Fibroblast of lung (primary cell): Measurements from ENCODE around the gene METRNL. TPM values are rescaled to one million over a fixed set of nuclear protein-coding genes. Genes with fewer than 3 reads are reported as not detected.

Experiments
- DNase-seq, 2 donors: peaks; one replicate each; pipeline versions ENCODE4 v3.0.0 to v3.0.0-alpha.2; 2010; ENCODE audit warnings: low read depth in 2 of 2
- H2AFZ ChIP-seq: 2 replicates; pipeline ENCODE4 v1.5.1; 2012; ENCODE audit warnings: low read length, control low read depth, inconsistent platforms
- H3K27ac ChIP-seq: 2 replicates; pipeline ENCODE4 v1.5.1; 2011; ENCODE audit warnings: low read length, control low read depth; ENCODE audit not compliant: insufficient read depth
- H3K27me3 ChIP-seq: 2 replicates; pipeline ENCODE4 v1.5.1; 2011; ENCODE audit warnings: mild to moderate bottlenecking, low read length; ENCODE audit not compliant: control insufficient read depth, insufficient read depth
- H3K36me3 ChIP-seq: 2 replicates; pipeline ENCODE4 v1.5.1; 2011; ENCODE audit warnings: low read length; ENCODE audit not compliant: control insufficient read depth, insufficient read depth
- H3K4me1 ChIP-seq: 2 replicates; pipeline ENCODE4 v1.5.1; 2011; ENCODE audit warnings: low read length; ENCODE audit not compliant: control insufficient read depth, insufficient read depth; ENCODE audit errors: extremely low read depth
- H3K4me2 ChIP-seq: 2 replicates; pipeline ENCODE4 v1.5.1; 2011; ENCODE audit warnings: low read length, control low read depth; ENCODE audit not compliant: insufficient read depth; ENCODE audit errors: extremely low read depth
- H3K4me3 ChIP-seq, 4 experiments: fragments of 200-600 bp in 1 of 4; sonication (generic) in 1 of 4; replicated peaks in 1 of 4; 2 replicates each; pipeline ENCODE4 v1.5.1; 2011 to 2016; ENCODE audit warnings: low read length in 4 of 4, low read depth in 3 of 4, mild to moderate bottlenecking in 3 of 4, control low read depth in 2 of 4, inconsistent platforms in 1 of 4, mixed read lengths in 1 of 4; ENCODE audit not compliant: insufficient read depth in 1 of 4; ENCODE audit errors: control extremely low read depth in 1 of 4
- H3K79me2 ChIP-seq: 2 replicates; pipeline ENCODE4 v1.5.1; 2012; ENCODE audit warnings: mild to moderate bottlenecking, low read length, inconsistent platforms; ENCODE audit not compliant: control insufficient read depth, insufficient read depth
- H3K9ac ChIP-seq: 2 replicates; pipeline ENCODE4 v1.5.1; 2011; ENCODE audit warnings: mild to moderate bottlenecking, low read length, control low read depth; ENCODE audit not compliant: insufficient read depth
- H3K9me3 ChIP-seq: 2 replicates; pipeline ENCODE4 v1.5.1; 2012; ENCODE audit warnings: low read depth, low read length; ENCODE audit not compliant: control insufficient read depth, insufficient read depth
- H4K20me1 ChIP-seq: 2 replicates; pipeline ENCODE4 v1.5.1; 2011; ENCODE audit warnings: low read length; ENCODE audit not compliant: control insufficient read depth, insufficient read depth; ENCODE audit errors: extremely low read depth
- EZH2 ChIP-seq: IDR thresholded peaks from 2 replicates; pipeline ENCODE4 v1.5.1; 2012; ENCODE audit warnings: low read length, control low read depth, mild to moderate bottlenecking; ENCODE audit errors: missing control alignments
- polyA plus RNA-seq, 2 donors: library from polyadenylated mRNA; depleted of rRNA in 1 of 2; stranded (reverse) in 1 of 2; unstranded in 1 of 2; fragments of >200 nt; gene quantifications; 2 replicates each; pipeline ENCODE4 v1.2.1, GENCODE V29; 2011 to 2012; ENCODE audit warnings: missing spikeins in 1 of 2
- total RNA-seq: library from RNA; depleted of rRNA; stranded (reverse); fragments of >200 nt; gene quantifications from 2 replicates; pipeline ENCODE4 v1.2.1, GENCODE V29; 2014
- TF ChIP-seq, protein P1 (sequence below), 2 donors: IDR thresholded peaks in 1 of 2; conservative IDR thresholded peaks in 1 of 2; 1 replicate in 1 of 2; 2 replicates in 1 of 2; pipeline ENCODE4 v1.5.1; 2011 to 2012; ENCODE audit warnings: low read length in 2 of 2, control low read depth in 1 of 2, inconsistent platforms in 1 of 2, low read depth in 1 of 2, mild to moderate bottlenecking in 1 of 2

METRNL gene
- total and polyA plus RNA-seq, 2 donors (not counting 1 experiment from before 2014, with no cell fraction given) = 27.0 to 120 TPM

GRCh38 chr17:83122834-83123233 lies 43.4 kb downstream of the METRNL start:
- H3K4me3 ChIP-seq = no peak overlapping the region
- H3K27me3 ChIP-seq = no peaks in the 10 kb centered on the region
- no peaks in the 10 kb centered on the region for H3K4me1 ChIP-seq
- H3K79me2 ChIP-seq = no peaks in the 10 kb centered on the region
- H3K4me2 ChIP-seq = no peak overlapping the region
- no peaks in the 10 kb centered on the region for H3K9me3 ChIP-seq
- peak in 1 of 2 donors; percentile 40 for DNase-seq
- no peaks in the 10 kb centered on the region for H4K20me1 ChIP-seq
- no peaks in the 10 kb centered on the region for H3K36me3 ChIP-seq
- H3K27ac ChIP-seq = no peak overlapping the region
- no peak overlapping the region for H2AFZ ChIP-seq
- H3K9ac ChIP-seq = no peak overlapping the region
- TF ChIP-seq EZH2 = no peak
- TF ChIP-seq, protein P1, sequence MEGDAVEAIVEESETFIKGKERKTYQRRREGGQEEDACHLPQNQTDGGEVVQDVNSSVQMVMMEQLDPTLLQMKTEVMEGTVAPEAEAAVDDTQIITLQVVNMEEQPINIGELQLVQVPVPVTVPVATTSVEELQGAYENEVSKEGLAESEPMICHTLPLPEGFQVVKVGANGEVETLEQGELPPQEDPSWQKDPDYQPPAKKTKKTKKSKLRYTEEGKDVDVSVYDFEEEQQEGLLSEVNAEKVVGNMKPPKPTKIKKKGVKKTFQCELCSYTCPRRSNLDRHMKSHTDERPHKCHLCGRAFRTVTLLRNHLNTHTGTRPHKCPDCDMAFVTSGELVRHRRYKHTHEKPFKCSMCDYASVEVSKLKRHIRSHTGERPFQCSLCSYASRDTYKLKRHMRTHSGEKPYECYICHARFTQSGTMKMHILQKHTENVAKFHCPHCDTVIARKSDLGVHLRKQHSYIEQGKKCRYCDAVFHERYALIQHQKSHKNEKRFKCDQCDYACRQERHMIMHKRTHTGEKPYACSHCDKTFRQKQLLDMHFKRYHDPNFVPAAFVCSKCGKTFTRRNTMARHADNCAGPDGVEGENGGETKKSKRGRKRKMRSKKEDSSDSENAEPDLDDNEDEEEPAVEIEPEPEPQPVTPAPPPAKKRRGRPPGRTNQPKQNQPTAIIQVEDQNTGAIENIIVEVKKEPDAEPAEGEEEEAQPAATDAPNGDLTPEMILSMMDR (conservative IDR thresholded peaks at IDR 0.05 in 1 of 2, IDR thresholded peaks at IDR 0.05 in 1 of 2; ENCODE audit: low read depth in 1 of 2, low read length in 2 of 2) = no peak

- no peak for DNase-seq
- Histone ChIP-seq H3K4me2 (no peak overlapping the region), H3K9me3 (no peaks in the 10 kb centered on the region), H3K36me3 (no peaks in the 10 kb centered on the region), H3K27ac (no peak overlapping the region), H3K79me2 (no peaks in the 10 kb centered on the region), H3K27me3 (no peaks in the 10 kb centered on the region), H3K9ac (no peak overlapping the region), H4K20me1 (no peaks in the 10 kb centered on the region), H3K4me3 (no peak overlapping the region), H3K4me1 (no peaks in the 10 kb centered on the region), H2AFZ (no peak overlapping the region)
- TF ChIP-seq, protein P1 (conservative IDR thresholded peaks at IDR 0.05 in 1 of 2, IDR thresholded peaks at IDR 0.05 in 1 of 2; ENCODE audit: low read depth in 1 of 2, low read length in 2 of 2) = no peak
- no peak for TF ChIP-seq EZH2
Measured at GRCh38 chr17:83123896-83124801, 44.7 kb downstream of the METRNL start.

- no peak overlapping the region for H2AFZ ChIP-seq
- no peaks in the 10 kb centered on the region for H3K36me3 ChIP-seq
- no peak overlapping the region for H3K4me2 ChIP-seq
- H3K79me2 ChIP-seq = no peaks in the 10 kb centered on the region
- no peak overlapping the region for H3K9ac ChIP-seq
- no peaks in the 10 kb centered on the region for H3K9me3 ChIP-seq
- H3K27ac ChIP-seq = no peak overlapping the region
- no peaks in the 10 kb centered on the region for H3K27me3 ChIP-seq
- H3K4me1 ChIP-seq = no peaks in the 10 kb centered on the region
- TF ChIP-seq, protein P1 (conservative IDR thresholded peaks at IDR 0.05 in 1 of 2, IDR thresholded peaks at IDR 0.05 in 1 of 2; ENCODE audit: low read depth in 1 of 2, low read length in 2 of 2) = no peak
- TF ChIP-seq EZH2 = no peak
- no peak overlapping the region for H3K4me3 ChIP-seq
- H4K20me1 ChIP-seq = no peaks in the 10 kb centered on the region
- no peak for DNase-seq
Measured at GRCh38 chr17:83124871-83125514, 45.6 kb downstream of the METRNL start.
